Vagina (tissue), 2 donors: Measurements from ENCODE around the gene EMID1. TPM values are rescaled to one million over a fixed set of nuclear protein-coding genes. Genes with fewer than 3 reads are reported as not detected.

ENCODE experiments used
- DNase-seq, 2 donors: peaks; one replicate each; pipeline ENCODE4 v3.0.0-alpha.2; 2017; ENCODE audit errors: extremely low spot score in 2 of 2
- H3K27ac ChIP-seq: fragments of 200-600 bp; sonication (generic); one replicate; pipeline ENCODE4 v1.5.1; 2019
- H3K27me3 ChIP-seq: fragments of 200-600 bp; sonication (generic); one replicate; pipeline ENCODE4 v1.5.1; 2019
- H3K36me3 ChIP-seq, 2 donors: fragments of 200-600 bp; sonication (generic); one replicate each; pipeline ENCODE4 v1.5.1; 2017 to 2019
- H3K4me1 ChIP-seq: fragments of 200-600 bp; sonication (generic); one replicate; pipeline ENCODE4 v1.5.1; 2019
- H3K4me3 ChIP-seq, 2 donors: fragments of 200-600 bp; sonication (generic); 1 replicate in 1 of 2; 2 replicates in 1 of 2; pipeline ENCODE4 v1.5.1; 2016 to 2019
- H3K9me3 ChIP-seq: fragments of 200-600 bp; sonication (generic); one replicate; pipeline ENCODE4 v1.5.1; 2019
- POLR2A ChIP-seq, 2 donors: fragments of 450-650 bp; IDR thresholded peaks; one replicate each; pipeline ENCODE4 v1.6.1; 2017; ENCODE audit warnings: antibody characterized with exemption in 2 of 2, mild to moderate bottlenecking in 2 of 2, moderate library complexity in 2 of 2
- POLR2AphosphoS5 ChIP-seq, 2 donors: sonication (generic); formaldehyde crosslinking; IDR thresholded peaks; one replicate each; pipeline ENCODE4 v1.9.0; 2017; ENCODE audit warnings: antibody characterized with exemption in 2 of 2, mild to moderate bottlenecking in 2 of 2, low read depth in 1 of 2; ENCODE audit not compliant: insufficient read depth in 1 of 2
- intact Hi-C: fragments of 100-400 bp; cut with DNase I; formaldehyde crosslinking; loops from one replicate; pipeline ENCODE4 v1.15.1; 2023
- total RNA-seq: library from RNA; depleted of rRNA; stranded (reverse); fragments of >200 nt; gene quantifications from one replicate; pipeline ENCODE4 v1.2.3, GENCODE V29; 2016
- TF ChIP-seq, protein P1 (sequence below), 3 experiments: fragments of 450-650 bp in 2 of 3; fragments of 200-600 bp in 1 of 3; sonication (generic) in 1 of 3; IDR thresholded peaks; one replicate each; pipeline ENCODE4 v1.5.1; 2017 to 2019; ENCODE audit warnings: antibody characterized with exemption in 3 of 3, mild to moderate bottlenecking in 2 of 3, moderate library complexity in 2 of 3

EMID1 gene
- total RNA-seq, 1 donor from 2014 or later, result 2.5 TPM

DNA sequence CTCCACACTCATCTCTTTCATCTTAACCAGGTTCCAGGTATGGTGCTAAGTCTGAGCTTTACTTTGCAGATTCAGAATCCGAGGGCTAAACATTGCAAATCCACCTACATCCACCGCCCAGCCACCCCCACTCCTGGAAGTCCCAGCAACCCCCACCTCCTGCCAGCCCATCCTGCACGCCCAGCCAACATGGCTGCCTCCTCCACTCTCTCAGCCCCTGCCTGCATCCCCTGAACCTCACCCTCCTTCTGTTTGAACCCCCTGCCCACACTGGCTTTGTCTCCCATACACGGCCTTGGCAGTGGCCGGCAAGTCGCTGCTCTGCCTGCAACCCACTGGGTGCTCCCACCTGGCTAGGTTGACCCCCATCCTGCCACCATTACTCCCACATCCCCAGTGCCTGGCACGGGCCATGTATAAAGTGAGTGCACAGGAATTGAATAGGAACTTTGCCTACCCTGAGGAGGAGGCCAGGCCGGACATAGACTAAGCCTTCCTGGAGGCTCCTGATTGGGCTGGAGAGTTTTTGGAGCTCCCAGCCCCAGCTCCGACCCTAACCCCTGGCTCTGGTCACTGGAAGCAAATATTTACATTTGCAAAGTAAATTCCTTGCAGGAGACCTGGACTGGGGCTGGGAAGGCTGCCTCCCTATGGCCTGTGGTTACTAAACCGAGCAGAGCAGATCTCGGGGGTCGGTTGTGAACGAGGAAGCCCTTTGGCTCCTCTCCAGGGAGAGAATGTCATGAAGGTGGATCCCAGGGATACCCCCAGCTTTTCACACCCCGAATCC lies 14.4 kb downstream of the EMID1 start:
- intact Hi-C loops, result no loop called here
- no peaks in the 10 kb centered on the region for H3K27me3 ChIP-seq
- no peak for DNase-seq
- no peaks in the 10 kb centered on the region for H3K36me3 ChIP-seq
- H3K4me3 ChIP-seq, result no peak overlapping the region
- H3K4me1 ChIP-seq, result peaks cover 17% of the 10 kb centered on the region
- no peaks in the 10 kb centered on the region for H3K9me3 ChIP-seq
- no peak overlapping the region for H3K27ac ChIP-seq
- TF ChIP-seq POLR2AphosphoS5 (IDR thresholded peaks at IDR 0.05; ENCODE audit: insufficient read depth in 1 of 2, low read depth in 1 of 2) (no peak), POLR2A (IDR thresholded peaks at IDR 0.05) (no peak)
- TF ChIP-seq, protein P1, sequence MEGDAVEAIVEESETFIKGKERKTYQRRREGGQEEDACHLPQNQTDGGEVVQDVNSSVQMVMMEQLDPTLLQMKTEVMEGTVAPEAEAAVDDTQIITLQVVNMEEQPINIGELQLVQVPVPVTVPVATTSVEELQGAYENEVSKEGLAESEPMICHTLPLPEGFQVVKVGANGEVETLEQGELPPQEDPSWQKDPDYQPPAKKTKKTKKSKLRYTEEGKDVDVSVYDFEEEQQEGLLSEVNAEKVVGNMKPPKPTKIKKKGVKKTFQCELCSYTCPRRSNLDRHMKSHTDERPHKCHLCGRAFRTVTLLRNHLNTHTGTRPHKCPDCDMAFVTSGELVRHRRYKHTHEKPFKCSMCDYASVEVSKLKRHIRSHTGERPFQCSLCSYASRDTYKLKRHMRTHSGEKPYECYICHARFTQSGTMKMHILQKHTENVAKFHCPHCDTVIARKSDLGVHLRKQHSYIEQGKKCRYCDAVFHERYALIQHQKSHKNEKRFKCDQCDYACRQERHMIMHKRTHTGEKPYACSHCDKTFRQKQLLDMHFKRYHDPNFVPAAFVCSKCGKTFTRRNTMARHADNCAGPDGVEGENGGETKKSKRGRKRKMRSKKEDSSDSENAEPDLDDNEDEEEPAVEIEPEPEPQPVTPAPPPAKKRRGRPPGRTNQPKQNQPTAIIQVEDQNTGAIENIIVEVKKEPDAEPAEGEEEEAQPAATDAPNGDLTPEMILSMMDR (IDR thresholded peaks at IDR 0.05), result no peak

DNA sequence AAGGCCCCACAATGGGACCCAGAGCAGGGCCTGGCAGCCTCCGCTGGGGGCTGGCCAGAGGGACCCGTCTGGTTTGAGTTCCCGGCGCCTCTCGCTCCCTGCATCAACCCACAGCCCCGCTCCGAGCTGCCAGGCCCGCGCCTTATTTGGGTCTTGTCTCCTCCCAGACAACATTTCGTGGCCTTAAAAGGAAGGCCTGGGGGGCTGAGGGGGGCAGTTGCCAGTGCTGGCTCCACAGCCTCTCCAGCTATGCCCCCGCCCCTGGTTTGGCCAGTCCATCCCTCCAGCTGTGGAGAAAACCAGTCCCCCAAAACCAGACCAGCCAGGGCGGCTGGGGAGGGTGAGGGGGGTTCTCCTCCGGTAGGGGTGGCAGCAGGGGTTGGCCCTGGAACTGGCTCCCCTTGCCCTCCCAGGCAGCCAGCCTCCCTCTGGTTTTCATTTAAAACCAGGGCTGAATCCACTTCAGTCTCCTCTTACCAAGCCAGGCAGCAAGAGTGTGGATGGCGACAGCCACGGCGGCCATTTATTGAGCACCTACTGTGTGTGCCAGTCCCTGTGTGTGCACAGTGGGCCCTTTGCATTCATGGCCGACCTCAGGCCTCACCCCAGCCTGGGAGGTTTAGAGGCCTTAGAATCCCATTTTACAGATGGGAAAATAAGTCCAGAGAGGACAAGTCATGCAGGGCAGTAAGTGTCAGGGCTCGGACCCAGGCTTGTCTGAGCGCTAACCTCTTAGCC lies 18.6 kb downstream of the EMID1 start:
- Histone ChIP-seq H3K9me3 (no peaks in the 10 kb centered on the region), H3K27ac (peak overlapping the region; percentile 79), H3K27me3 (no peaks in the 10 kb centered on the region), H3K36me3 (no peaks in the 10 kb centered on the region), H3K4me3 (no peak overlapping the region), H3K4me1 (peaks cover 29% of the 10 kb centered on the region)
- TF ChIP-seq POLR2A (IDR thresholded peaks at IDR 0.05) (no peak), POLR2AphosphoS5 (IDR thresholded peaks at IDR 0.05; ENCODE audit: insufficient read depth in 1 of 2, low read depth in 1 of 2) (no peak)
- TF ChIP-seq, protein P1 (IDR thresholded peaks at IDR 0.05), result no peak
- no peak for DNase-seq
- intact Hi-C loops, result no loop called here

DNA sequence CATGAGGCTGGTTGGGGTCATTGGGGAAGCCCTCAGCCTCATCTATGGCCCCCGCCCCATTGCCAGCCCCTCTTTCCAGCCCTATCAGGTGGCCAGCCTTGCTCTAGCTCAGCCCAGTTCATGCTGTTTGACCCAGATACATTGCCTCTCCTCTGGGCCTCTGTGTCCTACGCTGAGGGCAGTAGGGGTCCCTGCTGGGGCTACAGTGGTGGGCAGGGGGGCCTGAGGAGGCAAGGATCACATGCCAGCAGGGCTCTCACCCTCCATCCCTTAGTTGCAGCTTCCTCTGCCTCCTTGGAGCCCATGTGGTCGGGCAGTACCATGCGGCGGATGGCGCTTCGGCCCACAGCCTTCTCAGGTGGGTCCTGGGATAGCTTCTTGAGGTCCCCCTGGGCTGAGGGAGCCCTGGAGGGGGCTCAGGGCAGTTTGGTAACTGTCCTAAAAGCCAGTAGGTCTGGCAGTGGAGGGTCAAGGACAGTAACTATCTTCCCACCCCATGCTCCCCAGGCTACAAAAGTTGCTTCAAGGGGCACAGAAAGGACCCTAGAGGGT lies 19.2 kb downstream of the EMID1 start:
- intact Hi-C loops, result no loop called here
- Histone ChIP-seq H3K27ac (peak overlapping the region; percentile 79), H3K27me3 (no peaks in the 10 kb centered on the region), H3K4me1 (peaks cover 29% of the 10 kb centered on the region), H3K9me3 (no peaks in the 10 kb centered on the region), H3K36me3 (no peaks in the 10 kb centered on the region), H3K4me3 (no peak overlapping the region)
- TF ChIP-seq, protein P1 (IDR thresholded peaks at IDR 0.05), result no peak
- no peak for TF ChIP-seq POLR2AphosphoS5 (IDR thresholded peaks at IDR 0.05; ENCODE audit: insufficient read depth in 1 of 2, low read depth in 1 of 2)
- no peak for TF ChIP-seq POLR2A (IDR thresholded peaks at IDR 0.05)
- no peak for DNase-seq

DNA sequence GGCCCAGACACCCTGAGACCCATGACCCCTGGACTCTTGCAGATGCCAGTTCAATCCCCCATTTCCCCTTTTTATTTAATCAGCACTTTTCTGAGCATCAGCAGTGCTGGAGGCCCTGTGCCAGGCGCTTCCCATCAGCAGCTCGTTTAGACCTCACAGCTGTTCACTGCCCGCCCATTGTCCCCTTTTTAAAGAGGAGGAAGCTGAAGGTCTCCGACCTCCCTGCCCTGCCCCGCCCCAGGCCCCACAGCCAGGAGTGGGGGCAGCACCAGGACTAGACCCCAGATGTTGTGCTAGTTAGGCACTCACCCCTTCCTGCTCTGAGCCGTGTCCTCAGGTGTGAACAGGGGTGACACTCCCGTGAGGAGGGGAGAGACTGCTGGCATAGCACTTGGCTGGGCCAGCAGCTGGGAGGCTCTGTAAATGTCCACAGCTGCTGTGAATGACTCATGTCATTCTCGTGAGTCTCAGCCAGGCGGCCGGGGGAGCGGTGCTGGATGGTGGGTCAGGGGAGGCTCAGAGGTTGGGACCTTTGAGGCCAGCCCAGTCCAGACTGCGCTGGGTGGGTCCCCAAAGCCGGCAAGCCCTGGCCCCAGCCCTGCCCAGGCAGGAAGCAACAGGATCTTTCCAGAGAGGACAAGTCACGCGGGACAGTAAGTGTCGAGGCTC lies 19.9 kb downstream of the EMID1 start:
- Histone ChIP-seq H3K27me3 (no peaks in the 10 kb centered on the region), H3K36me3 (no peaks in the 10 kb centered on the region), H3K4me1 (peaks cover 29% of the 10 kb centered on the region), H3K27ac (peak overlapping the region; percentile 79), H3K4me3 (no peak overlapping the region), H3K9me3 (no peaks in the 10 kb centered on the region)
- TF ChIP-seq POLR2AphosphoS5 (IDR thresholded peaks at IDR 0.05; ENCODE audit: insufficient read depth in 1 of 2, low read depth in 1 of 2), result peak in 1 of 2 donors; percentile 85
- TF ChIP-seq, protein P1 (IDR thresholded peaks at IDR 0.05), result no peak
- no peak for DNase-seq
- intact Hi-C loops, result no loop called here
